ENCODE data around the gene RASGRF1.

RASGRF1 gene

GRCh38 chr15:79035814-79036213 lies 54.8 kb downstream of the RASGRF1 start:
- no peak overlapping the region for H3K27ac ChIP-seq
- TF ChIP-seq, protein P1, sequence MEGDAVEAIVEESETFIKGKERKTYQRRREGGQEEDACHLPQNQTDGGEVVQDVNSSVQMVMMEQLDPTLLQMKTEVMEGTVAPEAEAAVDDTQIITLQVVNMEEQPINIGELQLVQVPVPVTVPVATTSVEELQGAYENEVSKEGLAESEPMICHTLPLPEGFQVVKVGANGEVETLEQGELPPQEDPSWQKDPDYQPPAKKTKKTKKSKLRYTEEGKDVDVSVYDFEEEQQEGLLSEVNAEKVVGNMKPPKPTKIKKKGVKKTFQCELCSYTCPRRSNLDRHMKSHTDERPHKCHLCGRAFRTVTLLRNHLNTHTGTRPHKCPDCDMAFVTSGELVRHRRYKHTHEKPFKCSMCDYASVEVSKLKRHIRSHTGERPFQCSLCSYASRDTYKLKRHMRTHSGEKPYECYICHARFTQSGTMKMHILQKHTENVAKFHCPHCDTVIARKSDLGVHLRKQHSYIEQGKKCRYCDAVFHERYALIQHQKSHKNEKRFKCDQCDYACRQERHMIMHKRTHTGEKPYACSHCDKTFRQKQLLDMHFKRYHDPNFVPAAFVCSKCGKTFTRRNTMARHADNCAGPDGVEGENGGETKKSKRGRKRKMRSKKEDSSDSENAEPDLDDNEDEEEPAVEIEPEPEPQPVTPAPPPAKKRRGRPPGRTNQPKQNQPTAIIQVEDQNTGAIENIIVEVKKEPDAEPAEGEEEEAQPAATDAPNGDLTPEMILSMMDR (conservative IDR thresholded peaks at IDR 0.05): no peak

GRCh38 chr15:79035111-79035601 lies 55.4 kb downstream of the RASGRF1 start:
- H3K27ac ChIP-seq: no peak overlapping the region
- TF ChIP-seq, protein P1 (conservative IDR thresholded peaks at IDR 0.05): no peak

DNA sequence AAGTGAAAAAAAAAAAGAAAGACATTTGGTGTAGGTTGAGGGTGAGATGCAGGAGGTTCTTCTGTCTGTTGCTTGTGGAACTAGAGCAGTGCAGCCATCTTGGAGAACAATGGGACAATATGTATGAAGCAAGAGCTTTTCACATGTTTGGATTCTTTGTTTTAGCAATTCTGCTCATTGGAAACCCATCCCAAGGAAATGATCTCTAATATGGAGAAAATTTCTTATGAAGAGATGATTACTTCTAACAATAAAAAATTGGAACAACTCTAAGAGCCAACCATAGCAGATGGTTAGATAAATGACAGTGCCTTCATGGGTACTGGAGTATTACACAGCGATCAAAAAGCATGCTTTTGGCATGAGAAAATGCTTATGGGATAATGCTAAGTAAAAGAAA lies 56.3 kb downstream of the RASGRF1 start:
- TF ChIP-seq, protein P1 (conservative IDR thresholded peaks at IDR 0.05): no peak
- H3K27ac ChIP-seq: no peak overlapping the region

DNA sequence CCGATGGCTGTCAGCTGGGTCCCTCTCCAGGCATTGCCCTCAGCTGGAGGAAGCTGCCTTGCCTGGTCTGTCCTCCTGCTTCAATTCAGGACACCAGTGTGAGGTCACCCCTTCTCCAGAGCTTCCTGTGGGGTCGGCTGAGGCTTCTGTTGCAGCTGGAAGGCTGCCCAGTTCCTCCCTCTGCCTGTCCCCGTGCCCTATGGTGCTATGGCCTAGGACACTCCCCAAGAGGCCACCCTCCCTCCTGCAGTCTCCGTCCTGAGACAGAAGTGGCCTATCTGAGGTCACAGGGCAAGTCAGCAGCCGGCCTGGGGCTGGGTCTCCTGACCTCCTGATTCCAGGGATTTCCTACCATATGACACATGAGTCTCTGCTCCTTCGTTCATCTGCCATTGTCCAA lies 57.9 kb downstream of the RASGRF1 start:
- TF ChIP-seq, protein P1 (conservative IDR thresholded peaks at IDR 0.05): no peak
- no peak overlapping the region for H3K27ac ChIP-seq

- no peak overlapping the region for H3K27ac ChIP-seq
- TF ChIP-seq, protein P1 (conservative IDR thresholded peaks at IDR 0.05): no peak
Measured at GRCh38 chr15:79031821-79032220, 58.8 kb downstream of the RASGRF1 start.

DNA sequence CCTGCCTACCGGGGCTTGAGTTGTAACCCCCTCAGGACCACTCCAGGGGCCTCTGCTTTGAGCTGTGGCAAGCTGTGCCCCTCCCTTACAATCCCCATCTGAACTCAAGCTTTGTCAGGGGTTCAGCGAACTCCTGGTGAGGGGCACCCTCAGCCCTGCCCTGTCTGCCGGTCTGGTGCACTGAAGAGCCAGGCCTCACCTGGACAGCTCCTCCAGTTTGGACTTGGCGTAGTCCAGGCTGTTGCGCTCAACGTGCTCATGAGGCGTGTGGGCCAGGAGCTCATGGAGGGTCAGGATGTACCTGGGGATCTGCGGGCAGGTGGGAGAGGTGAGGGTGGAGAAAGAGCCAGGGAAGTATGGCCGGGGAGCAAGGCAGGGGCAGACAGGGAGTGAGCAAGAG lies 59.4 kb downstream of the RASGRF1 start:
- H3K27ac ChIP-seq: no peak overlapping the region
- TF ChIP-seq, protein P1 (conservative IDR thresholded peaks at IDR 0.05): no peak

GRCh38 chr15:79030470-79030869 lies 60.1 kb downstream of the RASGRF1 start:
- TF ChIP-seq, protein P1 (conservative IDR thresholded peaks at IDR 0.05): 0 out of 2 replicates have a peak, but pooled peaks have one; percentile 6

More at GRCh38 chr15:79030470-79030869, 60.1 kb downstream of the RASGRF1 start:
- no peak overlapping the region for H3K27ac ChIP-seq
